Stimulated activated naive CD4-positive, alpha-beta T cell treated with Interleukin-2 at 50 U/mL for 16 hours (primary cell): ENCODE results near the gene TMEM231.

ENCODE experiments used
- DNase-seq: peaks from one replicate; lab custom pipeline; 2025; lab: John Stamatoyannopoulos, UW

The TMEM231 gene

GRCh38 chr16:75488322-75488721 lies 67.7 kb downstream of the TMEM231 start:
- no peak for DNase-seq
